ENCODE results near the gene DDRGK1. TPM values are rescaled to one million over a fixed set of nuclear protein-coding genes. Genes with fewer than 3 reads are reported as not detected.

The DDRGK1 gene
- polyA plus RNA-seq, 1 donor from 2014 or later: 67.6 TPM

GRCh38 chr20:3245711-3246110, 41.2 kb upstream of the DDRGK1 start:
- no peaks in the 10 kb centered on the region for H3K79me2 ChIP-seq (replicated peaks; ENCODE audit: insufficient read depth, low read length)
- no peak overlapping the region for H3K9ac ChIP-seq (ENCODE audit: low read length)
- no peaks in the 10 kb centered on the region for H3F3A ChIP-seq (ENCODE audit: insufficient read depth, low read length, poor library complexity, severe bottlenecking)
- no peaks in the 10 kb centered on the region for H3K9me2 ChIP-seq (ENCODE audit: insufficient read depth, low read length)
- H3K27ac ChIP-seq (ENCODE audit: low read length): no peak overlapping the region
- H3K4me2 ChIP-seq (ENCODE audit: low read length): no peak overlapping the region
- TF ChIP-seq EP300 (conservative IDR thresholded peaks at IDR 0.05; ENCODE audit: poor library complexity, severe bottlenecking) (no peak), MXI1 (conservative IDR thresholded peaks at IDR 0.05; ENCODE audit: poor library complexity, severe bottlenecking) (no peak), SMC3 (conservative IDR thresholded peaks at IDR 0.05; ENCODE audit: poor library complexity) (no peak), RAD21 (conservative IDR thresholded peaks at IDR 0.05) (no peak), TAF1 (IDR thresholded peaks at IDR 0.05; ENCODE audit: low read depth) (no peak), POLR2AphosphoS5 (IDR thresholded peaks at IDR 0.05) (no peak), REST (IDR thresholded peaks at IDR 0.05; ENCODE audit: borderline replicate concordance) (no peak), EZH2 (IDR thresholded peaks at IDR 0.05; ENCODE audit: borderline replicate concordance, insufficient read depth, low read length, poor library complexity, severe bottlenecking) (no peak), CTCF (IDR thresholded peaks at IDR 0.05; ENCODE audit: poor library complexity, severe bottlenecking) (no peak)
- H2AFZ ChIP-seq (ENCODE audit: low read depth, low read length): no peak overlapping the region
- H3K4me3 ChIP-seq (ENCODE audit: low read length): no peak overlapping the region
- peaks cover 46% of the 10 kb centered on the region for H3K27me3 ChIP-seq (ENCODE audit: insufficient read depth, low read depth, low read length)
- H3K36me3 ChIP-seq (ENCODE audit: insufficient read depth, low read length): no peaks in the 10 kb centered on the region
- H3K9me3 ChIP-seq (ENCODE audit: low read length): no peaks in the 10 kb centered on the region
- H4K20me1 ChIP-seq (ENCODE audit: insufficient read depth): no peaks in the 10 kb centered on the region

GRCh38 chr20:3245156-3245555, 40.7 kb upstream of the DDRGK1 start:
- no peak overlapping the region for H3K9ac ChIP-seq (ENCODE audit: low read length)
- H3K27me3 ChIP-seq (ENCODE audit: insufficient read depth, low read depth, low read length): peaks cover 49% of the 10 kb centered on the region
- no peaks in the 10 kb centered on the region for H3K79me2 ChIP-seq (replicated peaks; ENCODE audit: insufficient read depth, low read length)

More at GRCh38 chr20:3245156-3245555, 40.7 kb upstream of the DDRGK1 start:
- Histone ChIP-seq H3K4me3 (ENCODE audit: low read length) (no peak overlapping the region), H3K9me2 (ENCODE audit: insufficient read depth, low read length) (no peaks in the 10 kb centered on the region), H4K20me1 (ENCODE audit: insufficient read depth) (no peaks in the 10 kb centered on the region), H3K36me3 (ENCODE audit: insufficient read depth, low read length) (no peaks in the 10 kb centered on the region), H3K9me3 (ENCODE audit: low read length) (no peaks in the 10 kb centered on the region), H3K27ac (ENCODE audit: low read length) (no peak overlapping the region), H3K4me2 (ENCODE audit: low read length) (no peak overlapping the region), H2AFZ (ENCODE audit: low read depth, low read length) (no peak overlapping the region), H3F3A (ENCODE audit: insufficient read depth, low read length, poor library complexity, severe bottlenecking) (no peaks in the 10 kb centered on the region)
- TF ChIP-seq MXI1 (conservative IDR thresholded peaks at IDR 0.05; ENCODE audit: poor library complexity, severe bottlenecking): no peak
- TF ChIP-seq SMC3 (conservative IDR thresholded peaks at IDR 0.05; ENCODE audit: poor library complexity): no peak
- no peak for TF ChIP-seq CTCF (IDR thresholded peaks at IDR 0.05; ENCODE audit: poor library complexity, severe bottlenecking)
- no peak for TF ChIP-seq POLR2AphosphoS5 (IDR thresholded peaks at IDR 0.05)
- no peak for TF ChIP-seq REST (IDR thresholded peaks at IDR 0.05; ENCODE audit: borderline replicate concordance)
- TF ChIP-seq RAD21 (conservative IDR thresholded peaks at IDR 0.05): no peak
- TF ChIP-seq TAF1 (IDR thresholded peaks at IDR 0.05; ENCODE audit: low read depth): no peak
- TF ChIP-seq EZH2 (IDR thresholded peaks at IDR 0.05; ENCODE audit: borderline replicate concordance, insufficient read depth, low read length, poor library complexity, severe bottlenecking): no peak
- TF ChIP-seq EP300 (conservative IDR thresholded peaks at IDR 0.05; ENCODE audit: poor library complexity, severe bottlenecking): no peak
